Activated CD4-positive, alpha-beta T cell treated with anti-CD3 and anti-CD28 coated beads, Interleukin-2, amount 50 U/mL, for 4 hours (primary cell): ENCODE results near the gene DOCK2.
"Not testable (repeated sequence)": the region's sequence is repeated elsewhere in the genome, so short reads cannot be mapped to it uniquely, and the experiment has no call there.

Source experiments
- DNase-seq, 2 experiments: peaks; one replicate each; pipeline ENCODE4 v3.0.0-alpha.2; 2020

DOCK2 gene

GRCh38 chr5:169641253-169641652 is 4.2 kb downstream of the DOCK2 start:
- no peak for DNase-seq

GRCh38 chr5:169646856-169647255 is 9.8 kb downstream of the DOCK2 start:
- no peak for DNase-seq

GRCh38 chr5:169647566-169647965 is 10.5 kb downstream of the DOCK2 start:
- no peak for DNase-seq

- DNase-seq: no peak
These were observed 11.7 kb downstream of the DOCK2 start for GRCh38 chr5:169648725-169649310.

- no peak for DNase-seq
These were observed 12.4 kb downstream of the DOCK2 start for GRCh38 chr5:169649486-169649885.

- DNase-seq: no peak
These were observed 13.7 kb downstream of the DOCK2 start for GRCh38 chr5:169650701-169651331.

GRCh38 chr5:169651526-169651925 is 14.5 kb downstream of the DOCK2 start:
- no peak for DNase-seq

- DNase-seq: no peak
These were observed 15.0 kb downstream of the DOCK2 start for GRCh38 chr5:169652057-169652456.

- no peak for DNase-seq
These were observed 16.0 kb downstream of the DOCK2 start for GRCh38 chr5:169653091-169653490.

GRCh38 chr5:169655353-169655752 is 18.3 kb downstream of the DOCK2 start:
- no peak for DNase-seq

- DNase-seq: no peak
These were observed 19.2 kb downstream of the DOCK2 start for GRCh38 chr5:169656125-169656901.

- DNase-seq: no peak
These were observed 20.1 kb downstream of the DOCK2 start for GRCh38 chr5:169657127-169657526.

GRCh38 chr5:169662451-169662850 is 25.4 kb downstream of the DOCK2 start:
- not testable (repeated sequence) for DNase-seq

- no peak for DNase-seq
These were observed 26.5 kb downstream of the DOCK2 start for GRCh38 chr5:169663537-169663936.

GRCh38 chr5:169666365-169666764 is 29.3 kb downstream of the DOCK2 start:
- DNase-seq: no peak

- no peak for DNase-seq
These were observed 31.0 kb downstream of the DOCK2 start for GRCh38 chr5:169667896-169668674.

GRCh38 chr5:169668732-169669131 is 31.7 kb downstream of the DOCK2 start:
- no peak for DNase-seq

GRCh38 chr5:169670769-169671525 is 33.9 kb downstream of the DOCK2 start:
- DNase-seq: no peak

- DNase-seq: no peak
These were observed 45.0 kb downstream of the DOCK2 start for GRCh38 chr5:169682026-169682425.

GRCh38 chr5:169686137-169686536 is 49.1 kb downstream of the DOCK2 start:
- DNase-seq: no peak

- DNase-seq: no peak
These were observed 51.0 kb downstream of the DOCK2 start for GRCh38 chr5:169688106-169688505.

- no peak for DNase-seq
These were observed 54.4 kb downstream of the DOCK2 start for GRCh38 chr5:169691471-169691870.
